Activated CD4-positive, CD25-positive, alpha-beta regulatory T cell treated with anti-CD3 and anti-CD28 coated beads, Interleukin-2, amount 50 U/mL, for 72 hours (primary cell): ENCODE measurements around the gene NR1D1.

ENCODE experiments used
- DNase-seq: peaks from one replicate; pipeline ENCODE4 v3.0.0; 2021

Gene NR1D1

GRCh38 chr17:40060887-40061608 is 39.3 kb downstream of the NR1D1 start:
- DNase-seq = no peak

- no peak for DNase-seq
Observed at GRCh38 chr17:40059729-40060475, 40.5 kb downstream of the NR1D1 start.

DNA sequence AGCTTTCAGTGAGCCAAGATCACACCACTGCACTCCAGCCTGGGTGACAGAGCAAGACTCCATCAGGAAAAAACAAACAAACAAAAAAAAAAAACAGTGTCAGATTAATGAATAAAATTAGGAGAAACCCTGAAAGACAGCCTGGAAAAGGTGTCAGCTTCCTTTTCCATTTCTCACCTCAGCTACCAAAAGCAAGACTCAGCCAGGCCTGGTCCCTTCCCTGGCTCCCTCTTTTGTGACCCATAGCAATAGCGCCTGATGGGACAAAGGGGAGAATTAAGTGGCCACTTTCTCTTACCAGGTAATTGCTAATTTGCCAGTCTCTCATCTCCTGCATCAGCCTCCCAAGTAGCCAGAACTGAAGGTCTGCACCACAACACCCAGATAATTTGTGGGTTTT is 41.5 kb downstream of the NR1D1 start:
- no peak for DNase-seq

DNA sequence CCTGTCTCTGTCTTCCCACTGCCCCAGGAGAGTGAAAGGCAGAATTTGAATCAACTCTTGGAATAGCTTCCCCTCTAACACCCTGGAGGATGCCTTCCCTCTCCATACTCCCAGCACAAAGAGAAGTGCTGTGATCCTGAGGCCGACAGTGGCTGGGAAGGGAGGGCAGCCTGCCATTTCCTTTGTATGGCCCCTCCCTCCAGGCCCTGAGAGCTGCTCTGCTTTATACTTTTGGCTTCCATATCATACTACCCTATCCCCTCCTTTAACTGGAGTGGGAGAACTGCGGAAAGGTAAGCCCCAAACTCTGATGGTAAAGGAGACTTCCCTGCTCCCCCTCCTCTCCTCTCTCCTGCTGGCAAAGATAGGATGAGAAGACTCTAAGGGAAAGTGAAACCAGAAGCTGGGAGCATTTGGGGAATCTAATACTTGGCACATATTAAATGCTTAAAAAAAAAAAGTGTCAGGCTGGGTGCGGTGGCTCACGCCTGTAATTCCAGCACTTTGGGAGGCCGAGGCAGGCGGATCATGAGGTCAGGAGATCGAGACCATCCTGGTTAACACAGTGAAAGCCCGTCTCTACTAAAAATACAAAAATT is 42.1 kb downstream of the NR1D1 start:
- DNase-seq = no peak

DNA sequence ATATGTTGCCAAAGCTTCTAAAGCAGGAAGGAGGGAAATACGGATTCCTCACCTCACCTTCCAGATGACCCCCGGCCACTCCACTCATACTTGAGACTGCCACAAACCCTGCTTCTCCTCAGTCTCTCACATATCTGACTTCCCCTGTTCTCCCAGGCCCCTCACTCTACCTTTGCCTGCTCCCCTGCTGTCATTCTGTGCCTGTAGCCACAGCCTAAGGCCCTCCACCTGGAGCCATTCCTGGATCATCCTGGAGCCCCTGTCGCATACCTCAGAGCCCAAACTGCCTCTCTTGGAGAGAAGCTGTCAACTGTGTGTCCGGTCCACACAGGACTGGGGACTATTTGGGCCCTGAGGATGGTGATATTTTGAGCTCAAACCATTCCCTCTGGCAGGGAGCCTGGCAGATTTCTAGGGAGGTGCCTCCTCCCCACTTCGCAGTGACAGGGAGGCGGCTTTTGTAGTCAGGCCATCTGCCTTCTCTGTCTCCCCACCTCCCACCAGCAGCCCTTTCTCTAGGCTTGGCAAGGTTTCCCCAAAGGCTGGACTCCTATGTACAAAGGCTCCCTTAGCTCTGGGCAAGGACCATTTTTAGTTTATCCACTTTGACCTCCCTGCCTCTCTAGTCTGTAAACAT is 43.9 kb downstream of the NR1D1 start:
- DNase-seq = no peak
